NCI-H1048 (cell line): ENCODE data around the gene MVD.

Source experiments
- DNase-seq: peaks from one replicate; lab custom pipeline; 2025; lab: John Stamatoyannopoulos, UW

MVD gene

DNA sequence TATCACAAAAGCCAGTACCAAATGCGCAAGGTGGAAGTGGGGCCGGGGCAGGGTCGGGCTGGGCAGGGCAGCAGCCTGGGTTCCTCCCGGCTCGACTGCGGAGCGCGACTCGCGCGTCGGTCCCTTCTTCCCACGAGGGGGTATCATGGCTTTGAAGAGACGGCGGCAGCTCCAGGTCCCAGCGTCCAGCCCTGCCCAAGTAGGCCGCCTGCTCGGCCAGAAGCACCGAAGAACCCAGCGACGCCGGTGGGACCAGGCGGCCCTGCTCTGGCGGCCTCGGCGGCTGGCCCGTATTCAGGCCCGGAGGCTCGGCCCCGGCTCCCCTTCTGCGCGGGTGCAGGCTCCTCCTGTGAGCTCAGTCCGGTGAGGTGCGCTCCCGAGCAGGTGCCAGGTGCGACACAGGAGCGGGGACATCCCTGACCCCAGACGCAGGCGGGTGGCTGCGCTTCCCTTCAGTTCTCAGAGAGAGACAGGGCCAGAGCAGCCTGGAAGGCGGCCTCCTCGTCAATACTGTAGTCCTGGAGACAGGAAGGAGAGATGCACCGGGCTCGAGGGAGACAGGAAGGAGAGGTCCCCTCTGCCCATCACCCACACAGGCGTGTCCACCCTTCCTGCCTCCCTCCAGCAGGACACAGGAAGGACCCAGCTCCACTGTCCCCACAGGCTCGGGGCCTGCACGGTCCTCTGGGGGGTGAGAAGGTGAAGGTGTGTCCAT, 34.4 kb upstream of the MVD start:
- DNase-seq = no peak

DNA sequence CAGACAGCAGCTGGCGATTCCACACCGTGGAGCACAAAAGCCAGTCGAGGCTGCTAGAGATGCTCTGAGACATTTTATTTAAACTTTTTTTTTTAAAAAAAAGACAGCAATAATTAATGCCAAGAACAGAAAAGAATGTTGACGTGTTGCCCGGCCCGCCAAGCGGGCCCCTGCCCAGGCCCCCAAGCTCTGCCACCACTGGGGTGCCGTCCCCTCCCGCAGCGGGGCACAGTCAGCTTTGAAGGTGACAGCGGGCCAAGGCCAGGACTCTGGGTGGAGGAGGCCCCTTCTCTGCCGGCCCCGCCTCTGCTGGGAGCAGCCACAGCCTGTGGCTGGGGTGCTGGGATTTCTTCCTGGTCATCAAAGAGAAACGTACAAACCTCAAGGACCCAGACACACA, 33.5 kb upstream of the MVD start:
- no peak for DNase-seq

DNA sequence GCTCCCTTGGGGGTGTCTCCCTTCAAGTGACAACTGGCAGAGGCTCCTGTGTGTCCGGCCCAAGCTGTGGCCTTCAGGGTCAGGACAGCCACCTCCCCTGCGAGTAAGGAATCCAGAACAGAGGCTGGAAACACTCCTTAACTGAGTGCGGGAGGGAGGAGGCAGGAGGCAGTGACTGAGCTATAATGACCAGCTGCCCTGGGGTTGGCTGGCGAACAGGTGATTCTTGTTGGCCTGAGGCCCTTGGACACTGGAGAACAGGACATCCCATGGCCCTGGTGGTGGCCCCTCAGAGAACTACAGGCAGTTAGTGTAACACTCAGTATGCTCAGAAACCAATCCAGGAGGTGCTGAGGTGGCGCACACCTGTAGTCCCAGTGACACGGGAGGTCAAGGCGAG, 32.9 kb upstream of the MVD start:
- DNase-seq = no peak

DNA sequence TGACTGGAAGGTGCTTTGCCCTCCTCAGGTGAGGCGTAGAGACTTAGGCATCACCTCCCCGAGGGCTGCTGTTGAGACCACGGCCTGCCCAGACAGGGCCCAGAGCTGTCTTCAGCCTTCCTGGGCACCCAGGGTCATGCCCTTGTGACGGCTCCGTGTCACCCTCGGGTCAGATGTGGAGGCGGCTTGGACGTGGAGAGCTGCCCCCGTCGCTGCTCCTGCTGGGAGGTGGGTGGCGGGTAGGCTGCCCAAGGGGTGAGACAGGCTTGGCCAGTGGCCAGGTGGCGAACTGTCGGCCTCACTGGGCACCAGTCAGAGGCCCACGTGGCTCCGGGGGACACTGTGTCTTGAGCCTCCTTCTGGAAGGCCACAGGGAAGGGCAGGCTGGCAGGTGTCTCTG, 32.3 kb upstream of the MVD start:
- no peak for DNase-seq

DNA sequence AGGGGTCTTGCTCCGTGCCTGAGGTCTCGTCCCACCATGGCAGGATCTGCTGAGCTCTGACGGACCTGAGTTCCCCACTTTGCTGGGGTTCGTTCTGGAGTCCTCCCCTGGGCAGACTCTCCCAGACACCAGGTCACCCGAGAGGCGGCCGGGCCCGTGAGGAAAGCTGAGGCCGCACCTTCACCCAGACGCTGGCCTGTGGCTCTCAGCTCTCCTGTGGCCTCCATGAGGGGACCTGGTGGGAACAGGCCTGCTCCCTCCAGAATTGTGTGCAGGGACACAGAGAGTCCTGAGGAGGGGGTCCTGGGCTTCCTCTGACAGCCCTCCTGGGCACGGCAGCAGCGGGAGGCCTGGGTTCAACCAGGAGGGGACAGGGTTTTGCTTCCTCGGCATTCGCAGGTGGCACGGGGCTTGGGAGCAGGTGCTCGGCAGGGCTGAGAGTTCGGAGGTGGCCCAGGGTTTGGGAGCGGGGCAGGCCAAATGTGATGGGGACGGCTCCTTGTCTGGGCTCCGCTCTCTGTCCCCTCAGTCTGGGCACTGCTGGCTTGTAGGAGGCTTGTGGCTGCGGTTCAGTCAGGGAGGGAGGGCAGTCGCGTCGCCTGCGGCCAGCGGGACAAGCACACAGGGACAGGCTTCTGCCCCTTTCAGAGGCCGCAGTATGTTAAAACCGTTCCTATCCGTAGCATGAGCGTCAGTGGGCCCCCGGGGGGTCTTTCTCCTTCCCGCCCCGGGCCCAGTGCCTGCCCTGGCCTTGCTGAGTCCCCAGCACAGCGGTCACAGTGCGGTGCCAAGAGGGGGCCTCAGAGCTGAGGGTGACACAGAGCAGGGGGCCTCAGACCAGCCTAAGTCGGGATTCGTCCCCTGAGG, 31.6 kb upstream of the MVD start:
- no peak for DNase-seq

DNA sequence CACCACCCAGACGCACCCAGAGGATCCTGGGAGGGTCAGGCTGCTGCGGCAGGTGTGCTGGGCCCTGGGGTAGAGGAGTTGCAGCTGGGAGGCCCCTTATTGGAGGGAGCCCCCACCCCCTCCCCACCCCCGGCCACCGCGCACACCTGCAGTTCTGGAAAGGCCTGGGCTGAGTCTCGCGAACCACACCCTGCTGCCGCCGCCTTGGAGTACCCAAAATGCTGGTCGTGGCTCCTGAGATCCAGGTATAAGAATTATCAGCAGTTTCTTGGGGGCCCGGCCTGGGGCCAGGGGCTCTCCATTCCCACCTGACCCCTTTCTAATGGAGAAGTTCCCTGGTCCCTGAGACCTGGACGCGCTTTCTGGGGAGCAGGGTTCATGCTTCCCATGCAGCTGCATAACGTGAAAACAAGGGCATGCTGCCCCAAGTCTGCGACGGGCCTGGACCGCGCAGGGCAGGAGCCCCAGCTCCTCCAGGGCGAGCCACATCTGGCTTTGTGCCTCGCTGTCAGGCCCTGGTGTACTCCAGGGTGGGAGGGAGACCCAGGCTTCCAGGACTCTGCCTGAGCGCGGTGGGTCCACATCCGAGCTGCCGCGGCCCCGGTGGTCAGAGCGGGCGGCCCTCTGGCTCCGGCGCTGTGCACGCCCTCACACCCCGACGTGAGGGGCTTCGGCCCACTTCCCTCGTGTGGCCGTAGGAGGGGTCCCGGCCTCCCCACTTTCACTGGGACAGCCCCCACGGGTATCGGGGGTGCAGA, 30.7 kb upstream of the MVD start:
- DNase-seq = no peak

DNA sequence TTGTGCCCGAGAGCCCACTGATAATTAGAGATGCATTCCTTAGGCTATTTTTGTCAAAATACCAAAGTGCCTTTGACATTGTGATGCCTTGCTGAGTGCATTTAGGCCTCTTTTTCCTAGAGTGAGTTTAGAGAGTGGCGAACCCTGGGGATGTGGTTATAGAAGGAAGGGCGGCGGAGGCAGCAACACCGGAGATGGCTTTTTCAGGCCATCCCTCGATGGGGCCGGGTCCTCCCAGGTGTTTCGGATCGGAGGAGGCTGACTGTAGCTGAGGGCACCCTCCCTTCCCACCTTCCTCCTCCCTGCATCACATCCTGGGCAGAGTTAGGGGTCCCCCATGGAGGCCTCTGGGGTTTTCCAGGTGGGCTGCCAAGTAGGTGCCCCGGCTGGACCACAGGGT, 30.0 kb upstream of the MVD start:
- no peak for DNase-seq

DNA sequence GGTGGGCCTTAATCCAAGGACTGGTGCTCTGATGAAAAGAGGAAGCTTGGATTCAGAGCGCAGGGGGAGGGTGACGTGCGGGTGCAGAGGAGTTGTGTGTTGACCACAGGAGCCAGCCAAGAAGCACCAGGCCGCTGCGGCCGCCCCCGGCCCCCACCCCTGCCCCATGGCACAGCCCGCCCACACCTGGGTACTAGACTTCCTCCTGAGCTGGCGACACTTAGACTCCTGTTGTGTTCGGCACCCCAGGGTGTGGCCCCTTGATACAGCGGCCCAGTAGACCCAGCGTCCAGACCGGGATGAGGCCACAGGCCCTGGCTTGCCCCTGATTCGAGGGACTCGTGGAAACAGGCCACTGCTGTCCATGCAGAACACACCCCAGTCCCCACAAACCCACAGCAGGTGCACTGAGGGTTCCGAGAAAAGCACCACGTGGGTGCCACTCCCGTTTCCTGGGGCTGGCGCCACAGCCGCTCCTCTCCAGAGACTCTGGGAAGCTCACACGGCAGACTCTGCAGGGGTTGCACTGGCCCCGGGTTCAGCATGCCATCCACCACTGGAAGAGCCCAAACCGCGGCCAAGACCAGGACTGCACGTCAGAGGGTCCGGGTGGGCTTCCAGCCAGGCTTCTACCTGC, 29.2 kb upstream of the MVD start:
- no peak for DNase-seq

DNA sequence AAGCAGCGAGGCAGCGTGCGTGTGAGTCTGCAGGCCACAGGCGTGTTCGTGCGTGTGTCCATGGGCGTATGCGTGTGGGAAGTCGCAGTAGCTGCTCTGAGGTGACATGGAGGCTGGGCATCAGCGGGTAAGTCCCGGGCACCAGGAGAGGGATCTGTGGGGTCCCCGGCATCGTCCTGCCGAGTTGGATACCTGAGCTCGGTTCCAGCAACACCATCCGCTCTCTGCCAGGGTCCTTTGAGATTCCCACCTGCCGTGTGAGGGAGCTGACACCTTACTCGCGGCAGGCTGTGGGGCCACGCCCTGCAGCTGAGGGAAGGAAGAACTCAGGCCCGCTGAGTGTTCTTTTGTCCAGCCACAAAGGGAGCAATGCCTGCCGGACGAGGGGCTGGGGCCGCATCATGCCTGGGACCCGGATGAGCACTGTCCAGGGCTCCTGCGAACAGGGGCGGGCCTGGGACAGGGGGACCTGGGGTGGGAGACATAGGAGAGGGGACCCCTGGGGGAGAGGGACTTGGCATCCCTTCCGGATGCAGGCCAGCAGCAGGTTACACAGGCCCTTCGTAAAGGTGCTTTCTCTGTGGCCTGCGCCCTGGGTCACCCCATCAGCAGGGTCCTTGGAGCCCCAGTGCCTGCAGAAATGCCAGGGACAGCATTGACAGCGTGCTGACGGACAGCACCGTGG, 28.4 kb upstream of the MVD start:
- no peak for DNase-seq

DNA sequence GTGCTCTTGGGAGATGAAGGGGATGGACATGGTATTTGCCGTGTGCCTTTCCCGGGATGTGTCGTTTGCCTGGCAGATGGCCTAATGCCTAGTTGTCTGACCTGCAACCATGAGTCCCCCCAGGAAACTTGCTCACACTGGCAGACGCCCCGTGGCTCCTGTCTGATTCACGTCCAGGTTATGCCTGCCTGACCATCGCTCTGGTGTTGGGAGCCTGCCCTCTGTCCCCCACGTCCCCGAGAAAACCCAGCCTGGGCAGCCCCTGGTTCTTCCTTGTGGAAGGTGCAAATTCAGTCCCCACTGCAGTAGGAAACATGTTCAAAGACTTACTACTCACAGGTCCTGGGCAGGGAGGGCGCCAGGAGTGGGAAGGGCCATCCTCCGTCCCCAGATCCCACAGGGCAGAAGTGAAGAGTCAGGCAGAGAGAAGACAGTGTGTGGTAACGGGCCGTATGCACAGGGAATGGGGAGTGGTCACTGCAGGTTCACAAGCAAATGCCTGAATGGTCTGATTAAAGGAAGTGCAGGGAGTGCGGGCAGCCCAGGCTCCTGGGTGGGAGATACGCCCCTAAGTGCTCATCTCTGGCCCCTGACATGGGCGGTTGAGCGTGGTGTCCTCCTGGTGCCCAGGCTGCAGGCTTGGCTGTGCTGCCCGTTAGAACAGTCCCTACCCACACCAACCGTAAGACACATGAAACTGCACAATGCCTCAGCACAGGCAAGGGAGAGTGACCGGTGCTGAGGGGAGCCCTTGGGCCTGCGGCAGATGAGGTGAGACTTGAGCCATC, 27.6 kb upstream of the MVD start:
- DNase-seq = no peak

DNA sequence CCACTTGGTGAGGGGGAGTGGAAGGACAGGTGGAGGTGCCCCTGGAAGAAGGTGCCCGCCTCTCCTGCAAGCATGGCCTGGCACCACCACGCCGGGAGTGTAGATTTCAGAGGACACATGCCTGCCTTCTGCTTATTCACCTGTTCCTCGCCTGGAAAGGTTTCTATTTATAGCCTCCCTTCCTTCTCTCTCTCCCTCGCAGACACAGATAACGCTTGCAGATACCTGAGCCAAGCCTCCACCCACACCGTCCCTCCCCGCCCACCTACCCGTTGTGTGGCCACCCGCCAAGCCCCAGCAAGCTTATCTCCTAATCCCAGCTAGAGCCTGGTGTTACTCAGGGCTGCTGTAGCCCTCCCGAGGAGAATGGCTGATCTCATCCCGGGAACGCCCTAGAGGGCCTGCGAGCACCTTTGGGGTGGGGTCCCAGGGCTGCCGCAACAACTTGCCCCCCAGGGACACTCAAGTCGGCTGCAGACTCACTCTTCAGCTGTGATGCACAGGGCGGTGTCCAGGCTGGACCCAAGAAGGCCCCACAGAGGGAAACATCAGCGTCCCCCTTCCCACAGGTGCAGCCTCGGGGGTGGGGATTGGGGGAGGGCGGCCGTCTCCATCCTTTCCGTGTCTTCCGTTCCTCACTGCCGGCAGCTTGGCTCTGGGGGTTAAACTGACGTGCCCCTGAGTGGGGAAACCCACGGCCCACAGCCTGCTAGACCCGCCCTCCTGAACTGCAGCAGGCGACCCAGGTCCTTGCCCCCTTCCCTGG, 25.3 kb upstream of the MVD start:
- no peak for DNase-seq

DNA sequence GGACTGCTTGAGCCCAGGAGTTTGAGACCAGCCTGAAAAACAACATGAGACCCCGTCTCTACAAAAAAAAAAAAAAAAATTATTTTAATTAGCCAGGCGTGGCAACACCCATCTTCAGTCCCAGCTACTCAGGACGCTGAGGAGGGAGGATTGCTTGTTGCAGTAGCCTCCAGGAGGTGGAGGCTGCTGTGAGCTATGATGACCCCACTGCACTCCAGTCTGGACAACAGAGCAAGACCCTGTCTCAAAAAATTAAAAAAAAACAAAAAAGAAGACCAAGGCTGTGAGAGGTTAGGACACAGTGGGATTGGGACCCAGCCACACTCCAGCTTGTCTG, 24.8 kb upstream of the MVD start:
- no peak for DNase-seq

DNA sequence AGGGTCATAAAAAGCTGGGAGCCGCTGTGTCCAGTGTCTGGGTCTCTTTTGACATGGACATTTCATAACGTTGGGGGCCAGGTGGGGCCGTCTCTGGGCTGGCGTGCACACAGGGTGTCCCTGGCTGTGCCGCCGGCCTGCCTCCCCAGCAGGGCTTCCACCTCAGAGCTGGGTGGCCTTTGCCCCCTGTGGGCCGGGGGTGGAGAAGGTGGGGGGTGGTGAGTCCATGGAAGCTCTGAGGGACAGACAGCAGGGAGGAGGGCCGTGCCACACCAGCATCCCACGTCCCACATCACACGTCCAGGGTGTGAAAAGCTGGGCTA, 24.3 kb upstream of the MVD start:
- DNase-seq = no peak

DNA sequence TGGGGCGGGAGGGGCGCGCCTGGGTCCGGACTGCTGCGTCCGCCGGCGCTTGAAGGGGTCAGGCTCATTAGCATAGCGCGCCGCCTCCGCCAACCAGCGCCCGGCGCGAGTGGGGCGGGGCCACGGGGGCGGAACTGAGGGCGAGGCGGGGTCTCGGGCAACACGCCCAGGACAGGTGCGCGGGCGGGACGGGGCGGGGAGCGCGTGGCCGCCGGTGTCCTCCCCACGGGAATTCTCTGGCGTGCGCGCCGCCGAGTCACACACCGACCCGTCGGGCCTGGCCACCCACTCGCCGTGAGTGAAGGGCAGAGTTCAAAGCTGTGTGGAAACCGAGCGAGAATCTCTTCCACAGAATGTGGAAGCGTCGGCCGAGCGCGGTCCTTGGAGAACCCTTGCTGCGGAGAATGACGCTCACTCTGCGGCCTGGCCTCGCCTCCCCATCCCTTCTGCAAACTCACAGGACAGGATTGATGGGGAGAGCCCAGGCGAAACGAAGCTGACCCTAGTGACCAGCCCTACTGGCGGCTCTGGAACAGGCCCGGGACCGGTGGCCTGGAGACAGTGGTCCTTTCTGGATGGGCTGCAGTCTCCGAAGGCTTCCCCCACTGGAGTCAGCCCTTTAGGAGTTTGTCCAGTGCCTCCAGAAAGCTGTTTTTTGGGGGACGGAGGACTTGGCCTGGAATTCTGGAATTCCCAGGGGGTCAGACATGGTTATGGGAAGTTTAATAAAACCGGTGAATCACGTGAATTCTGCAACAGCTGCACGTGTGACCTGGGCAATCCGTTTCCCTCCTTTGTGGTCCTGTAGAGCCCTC, 23.8 kb upstream of the MVD start, which contains the start of gene SNAI3:
TSS of gene SNAI3 (minus strand) at position 69 of the 815 bp plus-strand sequence. CDS start 101 bp downstream, outside the sequence.
- no peak for DNase-seq

DNA sequence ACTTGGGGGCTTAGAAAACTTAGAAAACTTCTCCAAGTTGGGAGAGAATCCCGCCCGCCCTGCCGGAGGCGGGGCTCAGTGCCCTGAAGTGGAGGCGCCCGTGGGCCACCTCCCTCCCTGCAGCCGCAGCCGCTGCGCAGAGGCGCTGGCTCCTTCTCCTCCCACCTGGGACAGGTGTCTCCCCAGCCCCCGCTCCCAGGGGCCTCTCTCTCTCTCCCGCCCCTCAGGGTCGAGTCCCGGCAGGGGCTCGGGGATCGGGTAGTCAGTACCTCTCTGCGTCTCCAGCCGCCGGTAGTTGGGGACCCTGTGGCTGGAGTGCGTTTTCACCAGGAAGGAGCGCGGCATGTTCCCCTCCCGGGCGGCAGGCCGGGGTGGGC, 23.2 kb upstream of the MVD start:
- DNase-seq = no peak

DNA sequence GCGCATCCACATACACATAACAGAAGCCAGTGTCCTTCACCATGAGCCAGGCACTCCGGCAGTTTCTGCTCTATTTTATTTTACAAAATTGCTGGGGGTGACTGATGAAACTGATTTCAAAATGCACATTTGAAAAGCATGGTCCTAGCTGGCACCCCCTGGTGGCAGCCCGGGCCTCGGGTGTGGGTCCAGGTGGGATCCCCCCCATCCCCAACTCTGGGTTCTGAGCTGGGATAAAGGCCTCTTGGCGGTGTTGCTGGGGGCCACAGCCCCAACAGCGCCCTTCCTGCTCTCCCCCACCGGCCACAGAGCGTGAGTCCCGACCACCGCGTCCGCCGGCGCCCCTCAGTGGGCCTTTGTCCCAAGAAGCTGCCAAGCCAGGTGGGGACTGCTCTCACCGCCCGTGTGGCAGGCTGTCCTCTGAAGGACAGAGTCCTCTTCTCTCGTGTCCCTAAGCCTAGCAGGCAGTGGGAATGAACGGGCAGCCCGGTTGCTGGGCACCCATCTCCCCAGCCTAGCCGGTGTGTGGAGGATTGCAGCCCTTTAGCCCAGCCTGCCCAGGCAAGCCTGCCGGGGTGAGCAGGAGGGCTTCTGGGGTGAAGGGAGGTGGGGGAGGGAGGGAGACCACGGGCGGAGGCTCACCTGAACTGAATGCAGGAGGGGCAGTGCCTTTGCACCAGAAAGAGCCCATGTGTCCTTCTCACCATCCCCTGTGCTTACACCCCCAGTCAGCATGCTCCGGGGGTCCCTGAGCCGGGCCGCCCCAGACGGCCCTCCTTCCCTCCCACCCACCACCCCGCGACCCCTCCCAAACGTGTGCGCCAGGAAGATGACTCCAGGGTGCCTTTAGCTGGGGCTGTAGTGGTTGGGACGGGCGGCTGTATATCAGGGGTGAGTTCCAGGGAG, 22.5 kb upstream of the MVD start:
- DNase-seq = no peak

DNA sequence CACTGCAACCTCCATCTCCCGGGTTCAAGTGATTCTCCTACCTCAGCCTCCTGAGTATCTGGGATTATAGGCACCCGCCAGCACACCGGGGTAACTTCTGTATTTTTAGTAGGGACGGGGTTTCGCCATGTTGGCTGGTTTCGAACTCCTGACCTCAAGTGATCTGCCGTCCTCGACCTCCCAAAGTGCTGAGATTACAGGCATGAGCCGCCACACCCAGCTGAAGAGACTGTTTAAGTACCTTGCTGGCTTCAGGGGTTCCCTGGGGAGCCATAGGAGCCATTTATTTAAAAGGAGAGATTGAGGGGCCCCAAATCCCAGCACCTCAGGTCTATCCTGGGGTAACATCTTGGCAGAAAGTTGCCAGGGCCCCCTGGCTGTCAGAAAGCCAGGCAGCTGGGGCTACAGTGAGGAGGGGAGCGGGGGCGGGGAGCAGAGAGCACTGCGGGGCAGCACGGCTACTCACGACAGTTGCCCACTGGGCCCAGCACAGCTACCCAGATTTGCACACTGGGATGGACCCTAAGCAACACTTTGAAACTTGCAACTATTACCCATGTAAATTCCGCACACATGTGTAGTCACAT, 21.8 kb upstream of the MVD start:
- no peak for DNase-seq
